ENCODE data around the gene COL9A3.

DNA sequence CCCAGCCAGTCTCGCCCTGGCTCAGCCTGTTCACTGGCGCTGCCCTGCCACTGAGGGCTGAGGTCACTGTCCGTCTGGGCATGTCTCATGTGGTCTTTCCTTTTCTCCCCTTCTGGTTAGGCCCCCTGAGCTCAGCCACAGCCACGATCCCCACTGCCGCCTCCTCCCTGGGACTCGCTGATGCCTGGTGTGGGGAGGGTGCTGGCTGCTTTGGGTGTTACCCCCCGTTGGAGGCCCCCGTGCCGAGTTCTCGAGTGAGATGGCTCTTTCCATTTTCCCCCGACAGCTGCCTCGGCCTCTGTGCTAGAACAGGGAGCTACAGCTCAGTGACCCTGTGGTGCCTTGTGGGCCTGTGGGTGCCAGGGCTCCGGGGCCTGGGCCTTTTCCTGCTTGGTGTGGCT lies 59.7 kb downstream of the COL9A3 start:
- TF ChIP-seq FOSL1 (IDR thresholded peaks at IDR 0.05; ENCODE audit: insufficient read depth, low read depth, low read length), result no peak
- no peak for TF ChIP-seq CTCF (IDR thresholded peaks at IDR 0.05; ENCODE audit: control extremely low read depth in 1 of 3, insufficient read depth in 1 of 3, low read depth in 1 of 3, low read length in 3 of 3)
- TF ChIP-seq YY1 (IDR thresholded peaks at IDR 0.05; ENCODE audit: low read depth, low read length), result no peak
- TF ChIP-seq, protein P1, sequence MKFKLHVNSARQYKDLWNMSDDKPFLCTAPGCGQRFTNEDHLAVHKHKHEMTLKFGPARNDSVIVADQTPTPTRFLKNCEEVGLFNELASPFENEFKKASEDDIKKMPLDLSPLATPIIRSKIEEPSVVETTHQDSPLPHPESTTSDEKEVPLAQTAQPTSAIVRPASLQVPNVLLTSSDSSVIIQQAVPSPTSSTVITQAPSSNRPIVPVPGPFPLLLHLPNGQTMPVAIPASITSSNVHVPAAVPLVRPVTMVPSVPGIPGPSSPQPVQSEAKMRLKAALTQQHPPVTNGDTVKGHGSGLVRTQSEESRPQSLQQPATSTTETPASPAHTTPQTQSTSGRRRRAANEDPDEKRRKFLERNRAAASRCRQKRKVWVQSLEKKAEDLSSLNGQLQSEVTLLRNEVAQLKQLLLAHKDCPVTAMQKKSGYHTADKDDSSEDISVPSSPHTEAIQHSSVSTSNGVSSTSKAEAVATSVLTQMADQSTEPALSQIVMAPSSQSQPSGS (IDR thresholded peaks at IDR 0.05; ENCODE audit: low read length), result no peak
- no peak for TF ChIP-seq POLR2A (IDR thresholded peaks at IDR 0.05; ENCODE audit: control extremely low read depth in 1 of 2, low read depth in 2 of 2, low read length in 2 of 2)
- TF ChIP-seq, protein P2, sequence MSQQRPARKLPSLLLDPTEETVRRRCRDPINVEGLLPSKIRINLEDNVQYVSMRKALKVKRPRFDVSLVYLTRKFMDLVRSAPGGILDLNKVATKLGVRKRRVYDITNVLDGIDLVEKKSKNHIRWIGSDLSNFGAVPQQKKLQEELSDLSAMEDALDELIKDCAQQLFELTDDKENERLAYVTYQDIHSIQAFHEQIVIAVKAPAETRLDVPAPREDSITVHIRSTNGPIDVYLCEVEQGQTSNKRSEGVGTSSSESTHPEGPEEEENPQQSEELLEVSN (IDR thresholded peaks at IDR 0.05), result no peak
- no peak for TF ChIP-seq GABPA (IDR thresholded peaks at IDR 0.05; ENCODE audit: borderline replicate concordance, insufficient read depth, low read length)
- TF ChIP-seq POLR2AphosphoS5 (IDR thresholded peaks at IDR 0.05; ENCODE audit: low read depth, low read length), result no peak

Measured in H1 (cell line).